ENCODE measurements around the gene GPA33.

The GPA33 gene

DNA sequence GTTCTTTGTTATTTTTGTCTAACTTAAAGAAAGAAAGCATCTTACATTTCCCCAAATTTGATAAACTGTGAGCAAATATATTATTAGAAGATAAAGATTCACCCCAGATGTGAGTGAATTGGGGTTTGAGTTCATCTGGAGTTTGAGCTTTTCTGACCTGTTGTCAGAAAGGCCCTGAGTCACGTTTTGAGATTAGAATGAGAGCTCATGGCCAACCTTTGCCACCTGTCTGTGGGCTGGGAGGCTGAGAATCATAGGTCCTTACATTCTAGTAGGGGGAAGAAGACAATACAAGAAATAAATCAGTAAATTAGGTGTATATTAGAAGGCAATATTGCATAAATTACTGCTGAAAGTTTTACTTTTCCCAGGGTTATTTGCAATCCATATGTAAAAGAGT lies 26.0 kb upstream of the GPA33 start:
- no peak for DNase-seq

DNA sequence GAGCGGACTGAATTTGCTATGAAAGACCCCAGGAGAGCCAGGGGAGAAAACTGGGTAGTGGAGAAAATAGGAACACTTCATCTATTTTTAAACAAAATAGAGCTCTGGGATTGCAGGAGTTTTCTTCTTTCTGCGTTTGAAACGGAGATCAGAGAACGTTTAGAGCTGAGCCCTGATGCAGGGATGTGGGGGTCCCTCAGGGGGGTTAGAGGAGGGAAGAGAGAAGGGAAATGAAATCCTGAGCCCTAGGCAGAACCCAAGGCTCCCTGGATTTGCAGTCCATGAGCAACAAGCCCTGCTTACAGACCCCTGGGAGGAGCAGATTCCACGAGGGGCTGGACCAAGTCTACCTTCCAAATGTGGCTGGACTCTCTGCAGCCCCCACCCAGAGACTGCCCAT lies 25.5 kb upstream of the GPA33 start:
- no peak for DNase-seq

DNA sequence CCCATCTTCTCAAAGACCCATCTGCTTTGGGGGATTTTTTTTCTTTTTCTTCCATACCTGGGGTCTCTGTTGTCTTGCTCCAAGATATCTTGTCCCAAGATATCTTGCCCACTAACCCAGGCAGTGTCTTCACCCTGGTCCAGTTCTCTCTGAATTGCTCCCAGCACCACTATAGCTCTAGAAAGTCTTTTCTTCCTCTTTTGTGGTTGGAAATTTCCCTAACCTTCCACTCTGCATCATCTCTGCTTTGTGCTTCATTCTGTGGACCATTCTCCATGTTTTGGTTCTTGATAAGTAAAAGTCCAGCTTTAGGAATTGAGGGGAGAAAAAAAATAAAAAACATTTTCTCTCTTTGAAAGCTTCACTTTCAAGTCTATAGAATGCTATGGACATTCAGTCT lies 24.5 kb upstream of the GPA33 start:
- DNase-seq = no peak

GRCh38 chr1:167111868-167112709 lies 21.9 kb upstream of the GPA33 start:
- DNase-seq = no peak

DNA sequence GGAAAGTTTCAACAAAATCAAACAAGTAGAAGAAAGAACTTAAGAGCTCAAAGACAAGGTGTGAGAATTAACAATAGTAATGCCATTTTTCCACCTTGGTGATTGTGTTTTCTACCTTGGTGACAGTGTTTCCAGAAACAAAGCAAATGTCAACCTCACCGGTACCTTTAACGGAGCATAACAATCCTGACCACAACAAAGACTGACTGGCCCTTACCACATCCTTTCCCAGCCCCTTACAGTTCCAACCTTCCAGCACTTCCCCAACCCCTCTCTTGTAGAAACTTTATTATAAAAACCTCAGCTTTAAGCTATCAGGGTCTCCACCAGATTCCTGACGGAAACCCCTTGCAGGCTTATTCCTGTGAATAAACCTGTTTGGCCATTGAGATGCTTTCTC lies 20.4 kb upstream of the GPA33 start:
- DNase-seq = no peak

DNA sequence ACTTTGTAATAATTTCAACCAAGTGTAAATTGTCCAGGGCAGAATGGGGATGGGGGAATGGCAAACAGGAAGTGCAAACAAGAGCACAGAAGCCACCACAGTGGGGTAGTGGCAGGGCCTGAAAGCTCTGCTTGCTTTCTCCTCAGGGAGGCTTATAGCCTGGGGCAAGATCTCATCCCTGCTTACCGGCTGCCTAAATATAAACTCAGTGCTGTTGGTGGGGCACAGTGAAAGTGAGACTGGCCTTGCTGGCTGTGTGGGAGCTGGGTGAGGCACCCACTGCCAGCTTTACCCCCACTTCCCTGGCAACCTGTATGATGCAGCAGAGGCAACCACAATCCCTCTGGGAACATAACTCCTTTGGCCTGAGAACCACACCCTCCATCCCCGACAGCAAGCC lies 18.9 kb upstream of the GPA33 start:
- no peak for DNase-seq

DNA sequence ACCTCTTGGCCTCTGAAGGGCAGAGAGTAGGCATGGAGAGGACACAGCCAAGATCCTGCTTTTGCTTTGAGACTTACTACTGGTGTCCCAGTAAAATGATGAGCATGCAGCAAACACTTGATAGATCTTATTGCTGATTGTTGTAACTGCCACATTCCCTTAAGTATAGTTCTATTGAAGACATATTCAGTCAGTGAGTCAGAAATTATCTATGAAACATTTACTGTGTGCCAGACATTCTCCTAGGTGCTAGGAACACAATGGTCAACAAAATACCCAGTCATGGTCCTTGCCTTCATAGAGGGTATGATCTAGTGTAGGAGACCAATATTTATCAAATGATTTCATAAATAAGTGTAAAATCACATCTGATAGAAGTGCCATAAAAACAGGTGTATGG lies 17.3 kb upstream of the GPA33 start:
- DNase-seq = no peak

GRCh38 chr1:167106119-167106461 lies 15.9 kb upstream of the GPA33 start:
- DNase-seq = no peak

DNA sequence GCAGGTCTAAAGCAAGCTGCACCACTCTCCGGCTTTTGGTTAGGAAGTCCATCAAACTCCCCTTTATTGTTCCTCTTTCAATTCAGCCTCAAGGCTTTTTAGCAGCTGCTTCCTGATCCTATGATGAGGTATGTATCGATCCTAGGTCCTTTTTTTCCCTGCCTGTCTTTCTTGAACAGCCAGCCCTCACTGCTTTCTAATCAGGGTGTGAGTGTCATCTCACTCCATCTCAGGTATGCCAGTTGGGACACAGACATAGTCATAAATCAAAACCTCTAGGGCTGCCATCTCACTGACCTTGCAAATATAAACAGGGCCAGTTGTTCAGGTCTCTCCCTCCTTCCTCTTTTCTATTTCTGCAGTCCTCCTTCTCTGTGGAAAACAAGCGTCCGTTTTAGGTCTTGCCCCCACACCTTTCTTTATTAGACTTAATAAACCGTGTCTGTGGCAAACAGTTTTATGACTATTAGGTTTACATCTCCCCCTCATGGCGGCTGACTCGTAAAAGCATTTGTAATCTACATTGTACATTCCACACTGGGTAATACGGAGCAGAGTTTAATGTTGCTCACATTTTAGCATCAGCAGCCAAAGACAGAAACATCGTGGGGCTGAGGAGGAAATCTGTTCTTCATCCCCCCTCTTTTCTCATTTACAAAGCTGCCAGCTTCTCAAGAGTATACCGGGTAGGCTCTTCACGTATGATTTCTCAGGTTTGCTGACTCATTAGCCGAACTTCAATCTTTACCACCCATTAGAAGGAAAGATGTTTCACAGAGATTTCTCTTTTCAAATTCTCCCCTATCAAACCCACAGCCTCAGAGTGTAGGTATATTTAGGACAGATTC lies 15.3 kb upstream of the GPA33 start:
- DNase-seq = peak; percentile 34

GRCh38 chr1:167104256-167104633 lies 14.1 kb upstream of the GPA33 start:
- DNase-seq = no peak

- DNase-seq = no peak
Measured at GRCh38 chr1:167102906-167103573, 12.9 kb upstream of the GPA33 start.

DNA sequence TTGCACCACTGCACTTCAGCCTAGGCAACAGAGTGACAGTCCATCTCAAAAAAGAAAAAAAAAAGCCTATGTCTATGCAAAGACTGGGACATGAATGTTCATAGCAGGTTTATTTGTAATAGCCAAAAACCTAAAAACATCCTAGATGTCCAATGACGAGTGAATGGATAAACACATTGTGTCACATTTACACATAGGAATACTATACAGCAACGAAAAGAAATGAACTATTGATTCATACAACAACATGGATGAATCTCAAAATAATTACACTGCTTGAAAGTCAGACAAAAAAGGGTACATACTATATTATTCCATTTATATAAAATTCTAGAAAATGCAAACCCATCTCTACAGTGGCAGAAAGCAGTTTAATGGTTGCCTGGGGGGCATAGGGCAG lies 11.6 kb upstream of the GPA33 start:
- no peak for DNase-seq

DNA sequence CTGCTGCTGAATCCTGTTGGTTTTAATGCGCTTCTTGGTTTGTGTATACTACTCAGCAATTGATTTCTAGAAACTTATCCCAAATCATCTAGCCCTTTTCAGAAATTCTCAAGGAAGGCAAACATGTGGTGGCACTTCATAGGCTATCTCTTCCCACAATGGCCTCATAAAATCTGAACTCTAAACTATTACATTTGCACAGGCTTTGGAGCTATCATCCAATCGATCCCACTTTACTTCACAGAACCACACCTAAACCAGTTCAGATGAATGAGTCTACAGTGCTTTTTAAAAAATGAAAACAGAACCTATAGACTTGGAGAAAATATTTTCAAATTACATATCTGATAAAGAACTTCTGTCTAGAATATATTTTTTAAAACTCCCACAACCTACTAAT lies 10.6 kb upstream of the GPA33 start:
- DNase-seq = no peak

- DNase-seq = peak; percentile 49
Measured at GRCh38 chr1:167099851-167100250, 9.7 kb upstream of the GPA33 start.

DNA sequence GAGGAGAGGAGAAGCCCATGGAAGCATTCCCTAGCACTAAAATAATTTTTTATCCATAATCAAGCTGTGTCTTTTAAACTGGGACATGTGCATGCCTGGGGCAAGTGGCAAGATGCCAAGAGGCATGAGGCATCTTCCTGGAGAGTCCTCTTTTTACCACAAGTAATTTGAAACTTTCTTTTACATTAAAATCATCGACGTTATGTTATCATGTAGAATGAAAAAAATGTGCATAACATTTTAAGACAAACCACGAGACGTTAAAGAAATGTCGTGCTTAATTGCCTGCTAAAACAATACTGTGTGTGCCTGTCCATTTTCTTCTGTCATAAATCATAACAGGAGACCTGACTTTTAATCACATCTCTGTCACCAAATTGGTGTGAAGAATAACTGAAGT lies 5.2 kb upstream of the GPA33 start:
- peak; percentile 37 for DNase-seq

- no peak for DNase-seq
Measured at GRCh38 chr1:167094690-167095089, 4.5 kb upstream of the GPA33 start.

- DNase-seq = no peak
Measured at GRCh38 chr1:167093846-167094516, 3.8 kb upstream of the GPA33 start, which contains the start of gene STYXL2. Gene STYXL2, plus strand, starts transcription at chr1:167094075. Its CDS starts 775 bp downstream, at chr1:167094850.

GRCh38 chr1:167092653-167093052 lies 2.5 kb upstream of the GPA33 start:
- DNase-seq = no peak

DNA sequence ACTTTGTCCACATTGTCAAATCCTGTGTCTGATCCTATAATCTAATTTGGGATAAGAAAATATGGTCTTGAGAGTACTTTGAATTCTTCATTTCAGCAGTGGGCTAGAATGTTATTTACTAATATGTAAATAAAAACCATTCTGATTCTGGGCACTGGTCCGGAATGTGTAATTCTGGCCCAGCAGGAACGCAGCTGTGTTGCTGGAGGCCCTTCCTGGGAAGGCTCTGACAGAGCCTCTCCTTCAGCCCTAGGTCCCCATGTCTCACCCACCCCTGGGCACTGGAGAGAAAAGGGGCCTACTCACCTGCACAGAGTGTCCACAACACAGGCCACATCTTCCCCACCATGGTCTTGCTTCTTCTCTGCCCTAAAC lies 251 bp downstream of the GPA33 start:
- DNase-seq = no peak

- no peak for DNase-seq
Measured at GRCh38 chr1:167088746-167089417, 1.3 kb downstream of the GPA33 start.

GRCh38 chr1:167086768-167087167 lies 3.4 kb downstream of the GPA33 start:
- no peak for DNase-seq

DNA sequence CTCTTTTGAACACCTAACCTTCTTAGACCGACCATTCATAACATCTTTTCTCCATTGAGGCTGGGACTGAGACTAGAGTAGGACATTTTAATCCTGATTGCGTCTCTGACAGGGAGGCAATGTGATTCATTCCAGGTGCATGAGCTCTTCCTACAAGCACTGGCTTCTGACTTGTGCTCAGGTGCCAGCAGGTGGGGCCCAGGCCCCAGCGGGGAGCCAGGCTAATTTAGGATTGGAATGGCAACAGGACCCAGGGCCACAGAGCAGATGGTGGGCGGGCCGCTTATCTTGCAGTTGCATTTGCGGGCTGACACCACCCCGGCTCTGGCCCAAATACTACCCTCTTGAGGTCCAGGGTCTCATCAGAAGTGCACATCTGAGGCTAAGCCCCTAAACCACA lies 4.1 kb downstream of the GPA33 start:
- DNase-seq = peak; percentile 80

DNA sequence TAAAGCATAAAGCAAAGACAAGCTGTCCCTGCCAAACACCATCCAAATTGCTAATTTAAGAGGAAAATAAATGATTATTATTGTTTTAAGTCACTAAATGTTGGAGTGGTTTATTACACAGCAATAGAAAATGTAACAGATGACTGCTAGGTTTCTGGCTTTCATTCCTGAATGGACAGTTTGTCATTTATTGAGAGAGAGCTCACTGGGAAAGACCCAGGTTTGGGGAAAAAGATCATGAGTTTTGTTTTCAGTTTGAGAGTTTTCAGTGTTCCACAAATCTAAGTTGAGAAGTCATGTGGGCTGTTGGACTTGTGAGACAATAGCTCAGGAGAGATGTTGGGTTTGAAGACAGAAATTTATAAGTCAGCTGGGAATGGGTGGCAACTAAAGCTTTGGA lies 5.4 kb downstream of the GPA33 start:
- DNase-seq = no peak

Measured in NCI-H2171 treated with DMSO at 0.1 percent for 48 hours (cell line).